ENCODE measurements around the gene XIRP2. TPM values are rescaled to one million over a fixed set of nuclear protein-coding genes. Genes with fewer than 3 reads are reported as not detected.
A peak's percentile ranks its signal among the peaks of the same experiment; 100 is the strongest.

XIRP2 gene
- total and polyA plus RNA-seq, 2 of the 13 experiments (the other 11 are each of a cell fraction or from before 2014, with no cell fraction given), result 0.04 to 0.05 TPM

DNA sequence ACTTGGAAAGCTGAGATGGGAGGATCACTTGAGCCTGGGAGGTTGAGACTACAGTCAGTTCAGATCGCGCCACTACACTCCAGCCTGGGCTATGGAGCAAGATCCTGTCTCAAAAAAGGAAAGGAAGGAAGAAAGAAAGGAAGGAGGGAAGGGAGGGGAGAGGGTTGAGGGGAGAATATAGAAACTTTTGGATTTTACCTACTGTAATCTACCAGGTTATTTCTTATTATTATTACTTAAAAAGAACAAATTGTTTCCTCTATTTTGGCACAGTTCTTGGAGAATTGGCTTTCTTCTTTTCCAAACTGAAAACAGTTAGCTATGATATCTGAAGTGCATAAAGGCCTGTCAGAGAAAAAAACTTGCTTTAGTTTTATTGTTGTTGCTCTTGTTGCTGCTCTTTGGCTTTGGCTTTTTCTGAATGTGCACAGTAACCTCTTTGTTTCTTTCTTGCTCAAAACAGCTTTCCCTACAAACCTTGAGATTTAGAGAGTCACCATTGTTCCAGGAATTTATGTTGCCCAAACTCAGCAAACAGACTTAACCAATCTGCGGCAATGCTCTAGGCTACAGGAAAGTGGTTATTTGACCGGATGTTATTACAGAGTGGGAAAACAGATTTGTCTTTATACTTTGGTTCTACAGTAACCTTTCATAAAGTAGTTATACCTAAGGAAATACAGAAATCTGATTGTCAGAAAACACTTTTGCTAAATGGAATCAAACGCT, 214.9 kb downstream of the XIRP2 start (continued):
- TF ChIP-seq ZBTB7B (CRISPR knock-in tag; IDR thresholded peaks at IDR 0.05), result no peak
- TF ChIP-seq, protein P1, sequence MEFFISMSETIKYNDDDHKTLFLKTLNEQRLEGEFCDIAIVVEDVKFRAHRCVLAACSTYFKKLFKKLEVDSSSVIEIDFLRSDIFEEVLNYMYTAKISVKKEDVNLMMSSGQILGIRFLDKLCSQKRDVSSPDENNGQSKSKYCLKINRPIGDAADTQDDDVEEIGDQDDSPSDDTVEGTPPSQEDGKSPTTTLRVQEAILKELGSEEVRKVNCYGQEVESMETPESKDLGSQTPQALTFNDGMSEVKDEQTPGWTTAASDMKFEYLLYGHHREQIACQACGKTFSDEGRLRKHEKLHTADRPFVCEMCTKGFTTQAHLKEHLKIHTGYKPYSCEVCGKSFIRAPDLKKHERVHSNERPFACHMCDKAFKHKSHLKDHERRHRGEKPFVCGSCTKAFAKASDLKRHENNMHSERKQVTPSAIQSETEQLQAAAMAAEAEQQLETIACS (CRISPR knock-in tag; IDR thresholded peaks at IDR 0.05), result no peak
- TF ChIP-seq, protein P2, sequence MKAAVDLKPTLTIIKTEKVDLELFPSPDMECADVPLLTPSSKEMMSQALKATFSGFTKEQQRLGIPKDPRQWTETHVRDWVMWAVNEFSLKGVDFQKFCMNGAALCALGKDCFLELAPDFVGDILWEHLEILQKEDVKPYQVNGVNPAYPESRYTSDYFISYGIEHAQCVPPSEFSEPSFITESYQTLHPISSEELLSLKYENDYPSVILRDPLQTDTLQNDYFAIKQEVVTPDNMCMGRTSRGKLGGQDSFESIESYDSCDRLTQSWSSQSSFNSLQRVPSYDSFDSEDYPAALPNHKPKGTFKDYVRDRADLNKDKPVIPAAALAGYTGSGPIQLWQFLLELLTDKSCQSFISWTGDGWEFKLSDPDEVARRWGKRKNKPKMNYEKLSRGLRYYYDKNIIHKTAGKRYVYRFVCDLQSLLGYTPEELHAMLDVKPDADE (CRISPR knock-in tag; IDR thresholded peaks at IDR 0.05), result no peak
- TF ChIP-seq EP300 (IDR thresholded peaks at IDR 0.05; ENCODE audit: low read depth in 2 of 2, low read length in 2 of 2), result peak in 1 of 2 experiments; percentile 97; a peak in 2 of 4 replicates
- TF ChIP-seq EP300 (CRISPR knock-in tag; IDR thresholded peaks at IDR 0.05; ENCODE audit: borderline replicate concordance), result peak; percentile 98
- peak; percentile 71; the same call in 1 of the 2 replicates for TF ChIP-seq TRIM24 (CRISPR knock-in tag; IDR thresholded peaks at IDR 0.05)
- TF ChIP-seq ZNF766 (CRISPR knock-in tag; IDR thresholded peaks at IDR 0.05; ENCODE audit: borderline replicate concordance), result no peak
- TF ChIP-seq, protein P3, sequence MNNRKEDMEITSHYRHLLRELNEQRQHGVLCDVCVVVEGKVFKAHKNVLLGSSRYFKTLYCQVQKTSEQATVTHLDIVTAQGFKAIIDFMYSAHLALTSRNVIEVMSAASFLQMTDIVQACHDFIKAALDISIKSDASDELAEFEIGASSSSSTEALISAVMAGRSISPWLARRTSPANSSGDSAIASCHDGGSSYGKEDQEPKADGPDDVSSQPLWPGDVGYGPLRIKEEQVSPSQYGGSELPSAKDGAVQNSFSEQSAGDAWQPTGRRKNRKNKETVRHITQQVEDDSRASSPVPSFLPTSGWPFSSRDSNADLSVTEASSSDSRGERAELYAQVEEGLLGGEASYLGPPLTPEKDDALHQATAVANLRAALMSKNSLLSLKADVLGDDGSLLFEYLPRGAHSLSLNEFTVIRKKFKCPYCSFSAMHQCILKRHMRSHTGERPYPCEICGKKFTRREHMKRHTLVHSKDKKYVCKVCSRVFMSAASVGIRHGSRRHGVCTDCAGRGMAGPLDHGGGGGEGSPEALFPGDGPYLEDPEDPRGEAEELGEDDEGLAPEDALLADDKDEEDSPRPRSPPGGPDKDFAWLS (CRISPR knock-in tag; IDR thresholded peaks at IDR 0.05; ENCODE audit: borderline replicate concordance), result no peak
- TF ChIP-seq, protein P4, sequence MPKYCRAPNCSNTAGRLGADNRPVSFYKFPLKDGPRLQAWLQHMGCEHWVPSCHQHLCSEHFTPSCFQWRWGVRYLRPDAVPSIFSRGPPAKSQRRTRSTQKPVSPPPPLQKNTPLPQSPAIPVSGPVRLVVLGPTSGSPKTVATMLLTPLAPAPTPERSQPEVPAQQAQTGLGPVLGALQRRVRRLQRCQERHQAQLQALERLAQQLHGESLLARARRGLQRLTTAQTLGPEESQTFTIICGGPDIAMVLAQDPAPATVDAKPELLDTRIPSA (CRISPR knock-in tag; IDR thresholded peaks at IDR 0.05; ENCODE audit: borderline replicate concordance), result no peak
- no peak for TF ChIP-seq RELA (CRISPR knock-in tag; IDR thresholded peaks at IDR 0.05)
- TF ChIP-seq MZF1 (CRISPR knock-in tag; IDR thresholded peaks at IDR 0.05; ENCODE audit: borderline replicate concordance), result no peak
- TF ChIP-seq ARID2 (CRISPR knock-in tag; IDR thresholded peaks at IDR 0.05; ENCODE audit: borderline replicate concordance), result peak; percentile 96; the same call in 1 of the 2 replicates
- no peak for TF ChIP-seq ZNF776 (CRISPR knock-in tag; IDR thresholded peaks at IDR 0.05)
- 0 out of 2 replicates have a peak, but pooled peaks have one; percentile 70 for TF ChIP-seq HOXD1 (CRISPR knock-in tag; IDR thresholded peaks at IDR 0.05)
- TF ChIP-seq, protein P5, sequence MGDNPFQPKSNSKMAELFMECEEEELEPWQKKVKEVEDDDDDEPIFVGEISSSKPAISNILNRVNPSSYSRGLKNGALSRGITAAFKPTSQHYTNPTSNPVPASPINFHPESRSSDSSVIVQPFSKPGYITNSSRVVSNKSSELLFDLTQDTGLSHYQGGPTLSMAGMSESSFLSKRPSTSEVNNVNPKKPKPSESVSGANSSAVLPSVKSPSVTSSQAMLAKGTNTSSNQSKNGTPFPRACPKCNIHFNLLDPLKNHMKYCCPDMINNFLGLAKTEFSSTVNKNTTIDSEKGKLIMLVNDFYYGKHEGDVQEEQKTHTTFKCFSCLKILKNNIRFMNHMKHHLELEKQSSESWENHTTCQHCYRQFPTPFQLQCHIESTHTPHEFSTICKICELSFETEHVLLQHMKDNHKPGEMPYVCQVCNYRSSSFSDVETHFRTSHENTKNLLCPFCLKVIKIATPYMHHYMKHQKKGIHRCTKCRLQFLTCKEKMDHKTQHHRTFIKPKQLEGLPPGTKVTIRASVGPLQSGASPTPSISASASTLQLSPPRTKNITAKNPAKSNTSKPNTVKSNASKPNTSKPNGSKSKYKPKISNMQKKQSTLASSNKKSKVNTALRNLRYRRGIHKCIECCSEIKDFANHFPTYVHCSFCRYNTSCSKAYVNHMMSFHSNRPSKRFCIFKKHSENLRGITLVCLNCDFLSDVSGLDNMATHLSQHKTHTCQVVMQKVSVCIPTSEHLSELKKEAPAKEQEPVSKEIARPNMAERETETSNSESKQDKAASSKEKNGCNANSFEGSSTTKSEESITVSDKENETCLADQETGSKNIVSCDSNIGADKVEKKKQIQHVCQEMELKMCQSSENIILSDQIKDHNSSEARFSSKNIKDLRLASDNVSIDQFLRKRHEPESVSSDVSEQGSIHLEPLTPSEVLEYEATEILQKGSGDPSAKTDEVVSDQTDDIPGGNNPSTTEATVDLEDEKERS (CRISPR knock-in tag; IDR thresholded peaks at IDR 0.05), result peak; percentile 91
- no peak for TF ChIP-seq CCAR2 (optimal IDR thresholded peaks at IDR 0.05; ENCODE audit: low read depth, low read length)
- TF ChIP-seq STAG1 (CRISPR knock-in tag; IDR thresholded peaks at IDR 0.05), result no peak
- TF ChIP-seq CENPT (CRISPR knock-in tag; IDR thresholded peaks at IDR 0.05; ENCODE audit: low read depth), result no peak
- TF ChIP-seq ZBTB7A (CRISPR knock-in tag; IDR thresholded peaks at IDR 0.05), result no peak
- no peak for TF ChIP-seq FOXM1 (CRISPR knock-in tag; IDR thresholded peaks at IDR 0.05)
- peak; percentile 89; the same call in 1 of the 2 replicates for TF ChIP-seq LCORL (IDR thresholded peaks at IDR 0.05)
- peak; percentile 84 for TF ChIP-seq LCORL (CRISPR knock-in tag; IDR thresholded peaks at IDR 0.05)
- TF ChIP-seq SETDB1 (CRISPR knock-in tag; IDR thresholded peaks at IDR 0.05; ENCODE audit: borderline replicate concordance), result no peak
